ENCODE measurements around the gene ATAD1. TPM values are rescaled to one million over a fixed set of nuclear protein-coding genes. Genes with fewer than 3 reads are reported as not detected.

ATAD1 gene
- 142 and 161 TPM in 2 replicates for total RNA-seq (2013; cell fraction: nucleolus; rRNA removed)
- total RNA-seq (2014; rRNA removed), result 30.3 and 35.9 TPM in 2 replicates
- total RNA-seq (2014; rRNA removed; fragmentation: Illumina TruSeq; extraction: Trizol), result 40.1 and 41.3 TPM in 2 replicates
- 37.7 and 48.9 TPM in 2 replicates for total RNA-seq (2021)
- polyA plus RNA-seq (2011; ENCODE audit: low read depth), result 12.0 TPM
- polyA plus RNA-seq (2011; rRNA removed), result 40.8 and 79.5 TPM in 2 replicates
- polyA plus RNA-seq (2011; cell fraction: cytosol; rRNA removed), result 9.7 and 13.3 TPM in 2 replicates
- 16.8 and 17.1 TPM in 2 replicates for polyA plus RNA-seq (2011; cell fraction: nucleus; rRNA removed)
- 17.4 and 29.0 TPM in 2 replicates for polyA plus RNA-seq (2012)
- polyA plus RNA-seq (2014; fragmentation: Illumina TruSeq; extraction: Trizol), result 43.3 and 56.8 TPM in 2 replicates
- polyA plus RNA-seq (2014; fragmentation: Nextera tagmentation; extraction: Ambion mirVana), result 10 to 100 TPM; 33.6 to 35.0 TPM
- polyA plus RNA-seq (2014; rRNA removed), result 20.5 and 24.7 TPM in 2 replicates
- polyA plus RNA-seq (2016; fragmentation: Nextera tagmentation; extraction: Ambion mirVana), result 10 to 100 TPM; 58.0 to 59.3 TPM
- polyA minus RNA-seq (2011; rRNA and poly(A)+ RNA removed), result 16.3 and 27.9 TPM in 2 replicates
- polyA minus RNA-seq (2011; cell fraction: cytosol; rRNA and poly(A)+ RNA removed), result 12.7 and 13.1 TPM in 2 replicates
- polyA minus RNA-seq (2011; cell fraction: nucleus; rRNA and poly(A)+ RNA removed), result 16.0 and 24.2 TPM in 2 replicates
- percentile 93 among the genes with signal in this experiment for Bru-seq, nascent RNA
- percentile 88 among the genes with signal in this experiment for BruChase-seq, experiment 1, labeled RNA remaining after a 6-hour chase
- percentile 89 among the genes with signal in this experiment for BruChase-seq, experiment 2, labeled RNA remaining after a 2-hour chase
- long read RNA-seq, experiment 1, full-length matches to known transcripts, result 19 of 42 reads
- long read RNA-seq, experiment 1, partial matches to known transcripts, result 2 of 42 reads
- long read RNA-seq, experiment 1, other reads (novel, unspliced or antisense), result 21 of 42 reads
- long read RNA-seq, experiment 2, full-length matches to known transcripts, result 54 of 229 reads
- long read RNA-seq, experiment 2, partial matches to known transcripts, result 11 of 229 reads
- long read RNA-seq, experiment 2, other reads (novel, unspliced or antisense), result 164 of 229 reads

GRCh38 chr10:87817609-87818504 lies at the start of gene ATAD1:
Gene ATAD1, minus strand, starts transcription at chr10:87818226. Its CDS starts 3,627 bp downstream, at chr10:87814599.
- ChIA-PET RAD21 (ENCODE audit: unreplicated experiment) (interaction anchor here (0.8 to 2.8 kb wide), 7 partner anchors 10 to 572 kb away, joined by 3 to 13 read pairs (median 7); no protein-coding TSS in a partner anchor), SMC1A (ENCODE audit: uncharacterized antibody, unreplicated experiment) (interaction anchor here (0.8 to 3.7 kb wide), 9 partner anchors 11 to 571 kb away, joined by 3 to 21 read pairs (median 3); no protein-coding TSS in a partner anchor), CTCF (interaction anchor here (0.7 to 1.6 kb wide), 6 partner anchors 12 to 735 kb away, joined by 3 to 4 read pairs (median 3); no protein-coding TSS in a partner anchor), POLR2A (interaction anchor here (0.6 to 2.3 kb wide), 8 partner anchors 10 to 574 kb away, joined by 3 to 17 read pairs (median 4); no protein-coding TSS in a partner anchor)
- in situ Hi-C loops (cut with MboI) (no loop called here), intact Hi-C loops (cut with micrococcal nuclease; ENCODE audit: unreplicated experiment) (no loop called here)
- ATAC-seq (peak; percentile 87), FAIRE-seq (peak; percentile 81), DNase-seq (ENCODE audit: low read depth, low spot score) (peak; percentile 76)
- H3K27ac ChIP-seq (ENCODE audit: control insufficient read depth, insufficient read depth), result peak within 1 kb of the TSS; percentile 98
- H2AFZ ChIP-seq (ENCODE audit: control insufficient read depth, low read depth, low read length), result peak within 1 kb of the TSS; percentile 97
- H3K4me2 ChIP-seq (ENCODE audit: control insufficient read depth, insufficient read depth), result peak within 1 kb of the TSS; percentile 94
- no peaks in the 10 kb centered on the region for H3K27me3 ChIP-seq (replicated peaks in 1 of 2; ENCODE audit: control insufficient read depth in 2 of 2, insufficient read depth in 2 of 2, low read length in 1 of 2)
- no TSS peak for BruUV-seq (replicated peaks)
- peaks cover 0 to 2% of the 10 kb centered on the region in 2 experiments; a peak in 1 of 4 replicates for H3K36me3 ChIP-seq (ENCODE audit: control insufficient read depth in 2 of 2, insufficient read depth in 2 of 2, low read length in 1 of 2)
- WGBS (ENCODE audit: insufficient coverage, insufficient replicate concordance, low lambda C conversion rate, missing lambda C conversion rate), result 1% methylated on average over 58 of the region's 60 CpGs
- H4K20me1 ChIP-seq (ENCODE audit: control insufficient read depth, insufficient read depth), result no peaks in the 10 kb centered on the region
- peaks cover 55% of the 10 kb centered on the region for H3K79me2 ChIP-seq (ENCODE audit: control insufficient read depth, insufficient read depth, low read length)
- peak within 1 kb of the TSS; percentile 98 for H3K9ac ChIP-seq (ENCODE audit: control insufficient read depth, insufficient read depth, low read length)
- H3K4me3 ChIP-seq, result peak within 1 kb of the TSS; percentile 94
- H3K9me3 ChIP-seq (replicated peaks; ENCODE audit: control insufficient read depth, insufficient read depth, low read length), result no peaks in the 10 kb centered on the region
- H3K4me1 ChIP-seq (ENCODE audit: control insufficient read depth, insufficient read depth, low read length), result peaks cover 4% of the 10 kb centered on the region; the same call in 1 of the 2 replicates
- TF ChIP-seq CBX5 (IDR thresholded peaks at IDR 0.05; ENCODE audit: low read depth) (no peak), POU2F2 (IDR thresholded peaks at IDR 0.05; ENCODE audit: borderline replicate concordance, low read depth, low read length) (0 out of 3 replicates have a peak, but pooled peaks have one; percentile 56), SIX5 (IDR thresholded peaks at IDR 0.05; ENCODE audit: low read depth, low read length, severe bottlenecking) (no peak), PML (IDR thresholded peaks at IDR 0.05; ENCODE audit: low read length) (peak; percentile 93), HSF1 (IDR thresholded peaks at IDR 0.05; ENCODE audit: low read depth, low read length) (no peak), TCF7 (IDR thresholded peaks at IDR 0.05; ENCODE audit: borderline replicate concordance) (no peak), PAX8 (IDR thresholded peaks at IDR 0.05) (no peak), STAT3 (IDR thresholded peaks at IDR 0.05; ENCODE audit: low read depth, low read length) (no peak), MTA2 (IDR thresholded peaks at IDR 0.05; ENCODE audit: low read depth) (no peak), NBN (IDR thresholded peaks at IDR 0.05) (0 out of 2 replicates have a peak, but pooled peaks have one; percentile 44), YY1 (IDR thresholded peaks at IDR 0.05; ENCODE audit: low read depth, low read length) (peak; percentile 7), PKNOX1 (IDR thresholded peaks at IDR 0.05) (peak; percentile 72; the same call in 1 of the 2 replicates), BMI1 (IDR thresholded peaks at IDR 0.05; ENCODE audit: borderline replicate concordance) (no peak), SMARCA5 (IDR thresholded peaks at IDR 0.05) (0 out of 2 replicates have a peak, but pooled peaks have one; percentile 53), NFYA (IDR thresholded peaks at IDR 0.05; ENCODE audit: borderline replicate concordance, low read depth, low read length) (no peak), HDAC2 (IDR thresholded peaks at IDR 0.05) (no peak), EGR1 (IDR thresholded peaks at IDR 0.05; ENCODE audit: borderline replicate concordance in 1 of 2, low read depth in 2 of 2, low read length in 2 of 2) (no peak)

Measured in GM12878 (cell line).